ENCODE results near the gene ALKBH5.
A peak's percentile ranks its signal among the peaks of the same experiment; 100 is the strongest.

Gene ALKBH5

DNA sequence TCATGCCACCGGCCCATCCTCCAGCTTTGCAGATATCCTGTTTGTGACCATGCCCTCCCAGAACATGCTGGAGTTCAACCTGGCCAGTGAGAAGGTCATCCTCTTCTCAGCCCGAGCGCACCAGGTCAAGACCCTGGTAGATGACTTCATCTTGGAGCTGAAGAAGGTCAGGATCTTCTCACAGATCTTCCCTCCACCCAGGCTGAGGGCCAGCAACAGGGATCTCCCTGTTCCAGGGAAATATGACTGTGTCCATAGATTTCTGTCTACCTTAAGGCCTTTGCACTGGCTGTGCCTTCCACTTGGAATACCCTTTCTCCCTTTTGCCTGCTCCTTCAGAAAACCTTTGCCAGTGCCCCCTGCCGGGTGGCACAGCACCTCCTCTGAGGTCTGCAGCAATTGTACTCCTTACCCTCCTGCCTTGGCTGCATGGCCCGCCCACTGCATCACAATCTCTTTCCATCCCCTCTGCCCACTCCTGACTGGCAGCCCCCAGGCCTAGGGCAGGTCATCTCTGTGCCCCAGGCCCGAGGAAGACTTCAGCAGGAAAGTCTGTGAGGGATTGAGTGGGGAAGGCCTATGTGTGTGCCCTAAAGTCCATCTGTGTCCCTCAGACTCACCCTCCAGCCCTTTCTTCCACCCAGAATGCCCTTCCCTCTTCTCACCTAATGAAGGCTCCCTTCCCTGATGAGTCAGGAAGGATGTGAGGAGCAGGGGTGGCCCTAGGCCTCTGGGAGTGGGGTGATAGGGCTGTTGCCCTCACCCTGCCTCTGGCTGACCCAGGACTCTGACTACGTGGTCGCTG lies 27.3 kb upstream of the ALKBH5 start:
- in situ Hi-C loops (cut with HindIII; ENCODE audit: low pct_ligation_motif_present, low pct_unique_long_range_greater_than_20kb, low sequenced_read_pairs) = no loop called here
- peak; percentile 59 for DNase-seq

DNA sequence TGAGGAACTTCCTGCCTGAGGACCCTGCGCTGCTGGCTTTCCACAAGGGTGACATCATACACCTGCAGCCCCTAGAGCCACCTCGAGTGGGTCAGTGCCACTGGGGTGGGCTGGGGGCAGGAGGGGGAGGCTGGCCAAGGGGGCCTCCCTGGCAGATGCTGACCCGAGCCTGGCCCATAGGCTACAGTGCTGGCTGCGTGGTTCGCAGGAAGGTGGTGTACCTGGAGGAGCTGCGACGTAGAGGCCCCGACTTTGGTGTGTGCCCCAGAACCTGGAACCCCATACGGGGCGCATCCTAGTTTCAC lies 26.7 kb upstream of the ALKBH5 start:
- in situ Hi-C loops (cut with HindIII; ENCODE audit: low pct_ligation_motif_present, low pct_unique_long_range_greater_than_20kb, low sequenced_read_pairs) = no loop called here
- no peak for DNase-seq

DNA sequence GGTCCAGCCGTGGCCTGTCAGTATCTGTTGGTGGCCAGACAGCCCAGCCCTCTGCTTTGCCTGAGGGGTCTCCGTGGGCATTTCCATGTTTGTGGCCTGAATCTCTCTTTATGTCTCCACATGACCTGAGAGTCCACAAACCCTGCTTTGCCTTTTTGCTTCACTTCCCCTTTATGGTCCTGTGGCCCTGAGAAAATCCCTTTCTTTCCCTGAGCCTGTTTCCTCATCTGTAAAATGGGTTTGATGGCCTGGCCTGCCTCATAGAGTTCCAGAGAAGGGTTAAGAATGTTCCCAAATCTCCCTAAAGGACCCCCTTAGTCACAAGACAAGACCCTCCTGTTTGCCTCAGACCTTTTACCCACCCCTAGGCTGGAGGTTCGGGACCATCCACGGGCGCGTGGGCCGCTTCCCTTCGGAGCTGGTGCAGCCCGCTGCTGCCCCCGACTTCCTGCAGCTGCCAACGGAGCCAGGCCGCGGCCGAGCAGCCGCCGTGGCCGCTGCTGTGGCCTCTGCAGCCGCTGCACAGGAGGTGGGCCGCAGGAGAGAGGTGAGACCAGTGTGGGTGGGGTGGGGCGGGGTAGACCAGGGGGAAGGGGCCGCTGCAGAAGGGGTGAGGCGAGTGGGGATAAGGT lies 26.2 kb upstream of the ALKBH5 start:
- in situ Hi-C loops (cut with HindIII; ENCODE audit: low pct_ligation_motif_present, low pct_unique_long_range_greater_than_20kb, low sequenced_read_pairs) = no loop called here
- DNase-seq = no peak

DNA sequence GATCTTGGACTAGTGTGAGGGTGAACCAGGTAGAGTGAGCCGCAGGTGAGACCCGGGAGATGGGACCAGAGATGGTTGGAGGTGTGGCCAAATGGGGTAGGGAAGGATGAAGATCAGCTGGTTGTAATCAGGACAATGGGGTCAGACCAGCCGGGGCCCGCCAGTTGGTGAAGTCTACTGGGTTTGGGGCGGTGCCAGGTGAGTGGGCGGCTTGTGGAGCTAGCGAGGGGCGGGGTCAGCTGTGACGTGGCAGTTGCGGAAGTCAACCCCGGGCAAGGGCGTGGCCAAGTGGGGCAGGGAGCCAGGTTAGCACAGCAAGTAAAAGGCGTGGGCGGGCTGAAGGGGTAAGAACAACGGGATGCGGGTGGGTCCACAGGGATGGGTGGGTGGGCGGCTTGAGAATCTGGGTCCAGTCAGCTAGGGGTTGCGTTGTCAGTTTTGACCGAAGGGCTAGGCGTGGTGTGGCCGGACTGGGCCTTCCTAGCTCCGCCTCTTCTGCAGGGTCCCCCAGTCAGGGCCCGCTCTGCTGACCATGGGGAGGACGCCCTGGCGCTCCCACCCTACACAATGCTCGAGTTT lies 25.5 kb upstream of the ALKBH5 start:
- in situ Hi-C loops (cut with HindIII; ENCODE audit: low pct_ligation_motif_present, low pct_unique_long_range_greater_than_20kb, low sequenced_read_pairs) = no loop called here
- no peak for DNase-seq

DNA sequence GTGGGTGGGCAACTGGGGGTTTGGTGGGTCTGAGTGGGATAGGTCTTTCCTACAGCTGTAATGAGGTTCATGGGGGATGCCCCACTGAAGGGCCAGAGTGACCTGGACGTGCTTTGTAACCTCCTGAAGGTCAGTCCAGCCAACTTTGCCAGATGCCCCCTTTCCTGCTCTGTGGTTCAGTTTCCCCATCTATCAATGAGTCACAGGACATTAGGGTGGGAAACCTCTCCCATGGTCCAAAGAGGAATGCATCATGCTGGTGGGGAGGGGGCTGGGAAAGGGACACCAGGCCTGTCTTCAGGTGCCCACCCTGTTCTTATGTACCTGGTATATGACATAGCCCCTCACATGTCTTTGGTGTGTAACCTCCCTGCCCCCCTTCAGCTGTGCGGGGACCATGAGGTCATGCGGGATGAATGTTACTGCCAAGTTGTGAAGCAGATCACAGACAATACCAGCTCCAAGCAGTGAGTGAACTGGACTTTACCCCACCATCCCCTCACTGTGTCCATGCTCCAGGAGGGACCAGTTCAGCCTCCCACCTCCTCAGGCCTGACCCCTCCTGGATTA lies 24.0 kb upstream of the ALKBH5 start:
- in situ Hi-C loops (cut with HindIII; ENCODE audit: low pct_ligation_motif_present, low pct_unique_long_range_greater_than_20kb, low sequenced_read_pairs) = no loop called here
- no peak for DNase-seq

DNA sequence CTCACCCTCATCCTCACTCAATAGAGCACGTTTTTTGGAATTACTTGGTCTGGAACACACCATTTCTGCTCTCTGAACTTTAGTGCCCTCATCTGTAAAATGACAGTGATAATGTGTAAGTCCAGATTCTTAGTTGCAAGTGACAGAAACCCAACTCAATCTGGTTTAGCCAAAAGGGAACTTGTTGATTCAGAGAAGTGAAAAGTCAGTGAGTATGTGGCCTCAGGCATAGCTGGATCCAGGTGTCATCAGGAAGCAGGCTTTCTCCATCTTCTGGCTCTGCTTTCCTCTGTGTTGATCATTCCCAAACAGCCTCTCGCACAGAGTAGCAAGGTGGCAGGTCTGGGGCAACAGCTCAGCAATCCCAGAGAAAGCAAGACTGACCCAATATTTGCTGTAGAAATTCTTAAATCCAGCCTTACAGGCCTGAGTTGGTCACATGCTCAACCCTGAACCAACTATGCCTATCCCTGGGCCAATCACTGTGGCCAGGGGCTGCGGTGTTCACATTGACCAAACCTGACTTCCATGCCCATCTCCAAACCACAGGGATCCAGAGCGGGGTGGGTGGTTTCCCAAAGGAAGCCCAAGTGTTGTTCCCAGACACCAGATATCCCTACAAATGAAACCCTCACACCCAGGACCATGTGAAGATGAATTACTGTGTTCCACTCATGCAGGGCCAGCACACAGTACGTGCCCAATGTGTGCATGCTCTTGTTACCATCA lies 23.3 kb upstream of the ALKBH5 start:
- in situ Hi-C loops (cut with HindIII; ENCODE audit: low pct_ligation_motif_present, low pct_unique_long_range_greater_than_20kb, low sequenced_read_pairs) = no loop called here
- DNase-seq = no peak

DNA sequence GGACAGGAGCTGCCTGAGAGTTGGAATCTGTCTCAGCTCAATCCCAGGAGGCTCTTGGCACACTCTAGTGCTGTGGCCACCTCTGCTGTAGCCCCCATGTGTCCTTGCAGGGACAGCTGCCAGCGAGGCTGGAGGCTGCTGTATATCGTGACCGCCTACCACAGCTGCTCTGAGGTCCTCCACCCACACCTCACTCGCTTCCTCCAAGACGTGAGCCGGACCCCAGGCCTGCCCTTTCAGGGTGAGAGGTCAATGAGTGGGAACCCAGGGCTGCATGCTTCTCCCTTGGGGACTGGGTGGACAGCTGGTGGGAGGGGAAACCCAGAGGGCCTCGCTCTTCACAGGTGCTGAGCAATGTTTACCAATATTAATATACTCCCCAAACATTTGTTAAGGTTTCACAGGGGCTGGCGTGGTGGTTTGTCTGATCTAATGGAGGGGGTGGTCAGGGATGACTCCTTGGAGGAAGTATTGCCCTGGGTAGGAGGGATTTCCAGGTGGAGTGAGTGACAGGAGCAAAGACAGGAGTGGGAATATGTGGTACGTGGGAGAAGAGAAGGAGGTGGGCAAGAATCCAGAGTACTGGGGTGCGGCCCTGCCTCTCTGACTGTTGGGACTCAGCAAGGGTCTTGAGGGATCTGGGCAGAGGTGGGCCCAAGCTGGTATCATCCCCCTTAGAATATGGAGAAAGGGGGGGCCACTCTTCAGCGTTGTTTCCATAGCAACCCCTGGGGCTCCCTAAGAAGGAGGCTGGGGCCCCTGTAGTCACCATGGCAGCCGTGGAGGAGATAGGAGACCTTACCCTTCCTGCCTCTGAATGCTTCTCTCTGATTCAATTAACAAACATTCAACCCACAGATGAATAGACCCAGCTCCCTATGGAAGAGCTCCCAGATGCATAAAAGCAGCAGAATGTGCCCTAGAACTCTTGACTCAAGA lies 22.2 kb upstream of the ALKBH5 start:
- in situ Hi-C loops (cut with HindIII; ENCODE audit: low pct_ligation_motif_present, low pct_unique_long_range_greater_than_20kb, low sequenced_read_pairs) = no loop called here
- DNase-seq = no peak

DNA sequence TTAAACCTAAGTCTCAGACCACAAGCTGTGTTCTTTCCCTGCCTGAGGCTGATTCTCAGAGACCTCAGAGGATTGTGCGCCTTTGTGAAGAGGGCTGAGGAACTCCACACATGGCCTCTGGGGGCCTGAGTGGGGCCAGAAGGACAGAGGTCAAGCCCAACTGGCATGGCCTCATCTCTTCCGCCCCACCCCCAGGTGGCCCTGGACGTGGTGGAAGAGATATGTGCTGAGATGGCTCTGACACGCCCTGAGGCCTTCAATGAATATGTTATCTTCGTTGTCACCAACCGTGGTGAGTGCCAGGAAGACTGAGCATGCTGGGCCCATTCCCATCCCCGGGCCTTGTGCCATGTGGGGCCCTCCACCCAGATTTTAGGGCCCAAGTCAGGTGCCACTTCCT lies 20.1 kb upstream of the ALKBH5 start:
- no peak for DNase-seq
- in situ Hi-C loops (cut with HindIII; ENCODE audit: low pct_ligation_motif_present, low pct_unique_long_range_greater_than_20kb, low sequenced_read_pairs) = no loop called here

DNA sequence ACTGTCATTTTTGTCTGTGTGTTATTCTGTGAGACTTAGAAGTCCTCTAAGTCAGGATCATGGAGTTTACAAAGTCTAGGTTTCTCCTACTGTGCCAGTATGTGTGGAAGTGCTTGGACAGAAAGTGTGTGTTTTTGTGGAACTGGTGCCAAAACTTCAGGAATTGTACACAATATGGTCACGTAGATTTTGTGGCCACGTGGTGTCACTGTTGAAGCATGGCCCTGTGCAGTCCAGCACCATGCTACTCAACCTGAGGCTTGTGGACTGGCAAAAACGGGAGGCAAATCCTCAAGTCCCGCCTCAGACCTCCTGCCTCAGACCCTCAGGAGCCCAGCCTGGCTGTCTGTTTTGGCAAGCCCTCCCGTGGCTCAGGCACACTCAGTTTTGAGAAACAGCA lies 16.7 kb upstream of the ALKBH5 start:
- DNase-seq = no peak
- in situ Hi-C loops (cut with HindIII; ENCODE audit: low pct_ligation_motif_present, low pct_unique_long_range_greater_than_20kb, low sequenced_read_pairs) = no loop called here

DNA sequence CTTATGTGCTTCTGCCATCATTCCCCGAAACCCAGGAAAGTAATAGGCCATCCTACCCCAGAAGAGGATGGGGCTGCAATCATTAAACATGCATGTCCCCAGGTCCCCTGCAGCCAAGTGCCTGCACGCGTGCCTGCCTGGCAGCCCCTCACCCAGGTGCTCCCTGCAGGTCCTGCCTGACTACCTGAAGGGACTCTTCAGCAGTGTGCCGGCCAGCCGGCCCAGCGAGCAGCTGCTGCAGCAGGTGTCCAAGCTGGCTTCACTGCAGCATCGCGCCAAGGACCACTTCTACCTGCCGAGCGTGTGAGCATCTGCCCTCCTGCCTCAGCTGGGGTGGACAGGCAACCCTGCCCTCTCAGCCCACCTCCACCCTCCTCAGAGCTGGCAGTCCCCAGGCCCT lies 16.2 kb upstream of the ALKBH5 start:
- DNase-seq = no peak
- in situ Hi-C loops (cut with HindIII; ENCODE audit: low pct_ligation_motif_present, low pct_unique_long_range_greater_than_20kb, low sequenced_read_pairs) = no loop called here

DNA sequence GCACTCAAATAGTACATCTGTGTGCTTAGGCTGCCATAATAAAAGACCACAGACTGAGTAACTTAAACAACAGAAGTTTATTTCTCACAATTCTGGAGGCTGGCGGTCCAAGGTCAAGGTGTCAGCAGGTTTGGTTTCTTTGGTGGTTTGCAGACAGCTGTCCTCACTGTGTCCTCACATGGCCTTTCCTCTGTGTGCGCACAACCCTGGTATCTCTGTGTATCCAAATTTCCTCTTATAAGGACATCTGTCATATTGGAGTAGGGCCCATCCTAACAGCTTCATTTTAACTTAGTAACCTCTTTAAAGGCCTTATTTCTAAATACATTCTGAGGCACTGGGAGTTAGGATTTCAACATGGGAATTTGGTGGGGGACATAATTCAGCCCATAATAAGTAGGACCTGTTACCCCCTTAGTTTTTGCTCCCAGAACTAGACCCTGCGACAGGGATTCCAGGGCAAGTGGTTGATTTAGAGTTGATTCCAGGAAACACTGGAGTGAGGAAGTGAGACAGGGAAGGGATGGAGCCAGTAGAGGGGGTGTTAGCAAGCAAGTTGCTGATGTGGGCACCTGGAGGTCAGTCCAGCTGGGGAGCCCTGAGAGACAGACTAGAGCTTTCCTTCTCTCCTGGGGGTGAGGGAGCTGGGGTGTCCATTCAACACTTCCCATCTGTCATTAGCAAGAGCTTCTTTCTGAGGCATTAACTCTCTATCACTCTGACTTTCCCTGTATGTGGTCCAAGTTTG lies 10.9 kb upstream of the ALKBH5 start:
- in situ Hi-C loops (cut with HindIII; ENCODE audit: low pct_ligation_motif_present, low pct_unique_long_range_greater_than_20kb, low sequenced_read_pairs) = no loop called here
- no peak for DNase-seq

DNA sequence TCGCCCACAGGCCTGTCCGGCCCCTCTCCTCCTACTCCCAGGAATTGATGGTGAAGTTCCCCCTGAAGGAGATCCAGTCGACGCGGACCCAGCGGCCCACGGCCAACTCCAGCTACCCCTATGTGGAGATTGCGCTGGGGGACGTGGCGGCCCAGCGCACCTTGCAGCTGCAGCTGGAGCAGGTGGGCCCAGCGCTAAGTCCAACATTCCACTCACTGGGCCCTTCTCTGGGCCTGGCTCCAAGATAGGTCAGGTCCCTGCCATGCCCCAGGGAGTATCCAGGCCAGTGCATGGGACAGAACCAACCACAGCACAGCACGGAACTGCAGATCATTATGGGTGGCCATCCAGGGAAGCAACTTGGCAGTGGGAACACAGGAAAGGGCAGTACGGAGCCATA lies 9.9 kb upstream of the ALKBH5 start:
- DNase-seq = no peak
- in situ Hi-C loops (cut with HindIII; ENCODE audit: low pct_ligation_motif_present, low pct_unique_long_range_greater_than_20kb, low sequenced_read_pairs) = no loop called here

DNA sequence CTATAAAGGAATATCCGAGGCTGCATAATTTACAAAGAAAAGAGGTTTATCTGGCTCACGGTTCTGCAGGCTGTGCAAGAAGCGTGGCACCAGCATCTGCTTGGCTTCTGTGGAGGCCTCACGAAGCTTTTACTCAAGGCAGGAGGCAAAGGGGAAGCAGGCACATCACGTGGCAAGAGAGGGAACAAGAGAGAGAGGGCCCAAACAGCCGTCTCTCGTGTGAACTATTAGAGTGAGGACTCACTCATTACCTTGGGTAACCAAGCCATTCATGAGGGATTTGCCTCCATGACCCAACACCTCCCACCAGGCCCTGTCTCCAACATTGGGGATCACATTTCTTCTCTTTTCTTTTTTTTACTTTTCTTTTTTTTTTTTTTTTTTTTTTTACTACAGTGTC lies 7.5 kb upstream of the ALKBH5 start:
- no peak for DNase-seq
- in situ Hi-C loops (cut with HindIII; ENCODE audit: low pct_ligation_motif_present, low pct_unique_long_range_greater_than_20kb, low sequenced_read_pairs) = no loop called here

DNA sequence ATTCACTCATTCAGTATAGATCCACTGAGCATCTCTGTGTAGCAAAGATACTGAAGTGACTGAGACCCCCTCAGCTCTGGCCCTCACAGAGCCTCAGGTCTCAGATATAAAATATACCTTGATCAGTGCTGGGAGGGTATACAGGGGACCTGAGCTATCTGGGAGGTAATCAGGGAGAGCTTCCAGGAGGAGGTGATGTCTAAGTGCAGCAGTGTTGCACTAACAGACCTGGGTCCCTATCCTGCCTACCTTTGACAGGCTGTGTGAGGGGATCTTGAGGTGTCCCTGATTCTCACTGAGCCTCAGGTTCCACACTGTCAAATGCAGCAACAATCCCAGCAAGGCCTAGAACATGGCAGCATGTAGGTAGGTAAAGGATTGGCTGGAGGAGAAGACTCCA lies 6.5 kb upstream of the ALKBH5 start:
- in situ Hi-C loops (cut with HindIII; ENCODE audit: low pct_ligation_motif_present, low pct_unique_long_range_greater_than_20kb, low sequenced_read_pairs) = no loop called here
- DNase-seq = no peak

DNA sequence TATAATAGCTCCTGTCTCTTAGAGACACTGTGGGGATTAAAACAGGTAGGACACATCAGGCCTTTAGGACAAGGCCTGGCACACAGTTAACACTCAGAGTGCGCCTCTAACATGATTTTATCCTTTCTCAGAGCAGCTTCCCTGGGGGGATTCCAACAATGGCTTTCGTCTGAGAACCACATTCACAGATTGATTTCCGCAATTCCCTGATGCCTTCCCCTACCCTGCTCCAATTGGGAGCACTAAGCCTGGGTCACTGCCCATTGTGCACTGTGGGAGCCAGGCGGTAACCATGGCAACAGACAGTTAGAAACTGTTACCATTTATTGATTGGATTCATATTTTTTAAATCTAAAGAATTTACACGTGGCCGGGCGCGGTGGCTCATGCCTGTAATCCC lies 5.9 kb upstream of the ALKBH5 start:
- in situ Hi-C loops (cut with HindIII; ENCODE audit: low pct_ligation_motif_present, low pct_unique_long_range_greater_than_20kb, low sequenced_read_pairs) = no loop called here
- DNase-seq = no peak

DNA sequence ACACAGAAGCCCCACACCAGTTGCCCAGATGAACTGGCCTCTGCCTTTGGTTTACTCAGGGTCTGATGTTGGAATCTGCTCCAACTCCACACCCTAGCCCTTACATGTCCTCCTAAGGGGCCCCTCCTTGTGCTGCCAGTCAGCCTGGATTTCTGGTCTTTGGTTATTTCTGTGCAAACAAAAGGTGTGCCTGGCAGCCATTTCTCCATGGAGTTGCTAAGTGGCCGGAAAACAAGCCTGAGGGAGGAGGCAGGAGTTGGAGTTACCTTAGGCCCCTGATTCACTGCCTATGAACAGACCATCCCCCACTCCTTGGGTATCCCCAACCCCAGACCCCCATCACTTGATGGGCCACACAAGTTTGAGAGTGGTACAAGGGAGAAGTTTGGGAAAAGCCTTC lies 4.4 kb upstream of the ALKBH5 start:
- no peak for DNase-seq
- in situ Hi-C loops (cut with HindIII; ENCODE audit: low pct_ligation_motif_present, low pct_unique_long_range_greater_than_20kb, low sequenced_read_pairs) = no loop called here

DNA sequence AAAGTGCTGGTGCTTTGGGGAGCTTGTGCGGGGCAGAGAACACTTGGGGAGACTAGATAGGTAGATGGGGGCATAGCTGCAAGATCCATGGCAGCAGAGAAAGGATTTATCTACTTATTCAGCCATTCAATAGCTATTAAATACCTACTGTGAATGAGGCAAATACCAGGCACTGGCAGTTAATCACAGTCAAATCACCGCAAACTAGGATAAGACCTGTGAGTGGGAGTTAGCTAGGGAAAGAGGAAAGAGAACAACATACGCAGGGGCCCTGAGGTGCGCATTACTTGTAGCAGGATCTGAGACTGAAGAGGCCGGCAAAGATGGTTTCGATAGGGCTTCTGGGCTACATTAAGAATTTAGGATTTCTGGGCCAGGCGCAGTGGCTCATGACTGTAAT lies 3.8 kb upstream of the ALKBH5 start:
- in situ Hi-C loops (cut with HindIII; ENCODE audit: low pct_ligation_motif_present, low pct_unique_long_range_greater_than_20kb, low sequenced_read_pairs) = no loop called here

DNA sequence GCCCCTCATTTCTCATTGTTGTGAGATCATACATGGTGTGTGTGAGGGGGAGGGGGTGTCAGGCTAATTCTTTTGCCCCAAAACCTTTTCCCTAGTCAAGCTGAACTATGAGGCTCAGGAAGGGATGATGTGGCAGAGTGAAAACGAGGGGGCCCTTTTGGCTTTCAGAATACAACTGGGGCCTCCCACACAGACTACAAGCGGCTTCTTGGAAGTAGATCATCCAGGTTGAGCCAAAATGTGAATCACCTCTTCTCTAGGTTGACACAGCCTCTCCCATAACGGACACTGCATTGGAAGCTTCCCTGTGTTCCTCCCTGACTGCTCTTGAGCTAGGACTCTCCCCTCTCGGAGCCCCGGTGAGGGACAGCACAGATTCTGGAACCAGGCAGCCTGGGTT lies 2.3 kb upstream of the ALKBH5 start:
- in situ Hi-C loops (cut with HindIII; ENCODE audit: low pct_ligation_motif_present, low pct_unique_long_range_greater_than_20kb, low sequenced_read_pairs) = no loop called here
- no peak for DNase-seq

More for the DNA sequence above, 3.8 kb upstream of the ALKBH5 start:
- no peak for DNase-seq

Measured in ACHN (cell line).